ENCODE measurements around the gene USF3.

- TF ChIP-seq POLR2A (IDR thresholded peaks at IDR 0.05; ENCODE audit: borderline replicate concordance, extremely low read depth, insufficient read depth, insufficient read length) (no peak), ZNF274 (IDR thresholded peaks at IDR 0.05; ENCODE audit: low read depth, low read length) (no peak), SIN3A (IDR thresholded peaks at IDR 0.05; ENCODE audit: low read depth) (no peak), POLR2AphosphoS5 (IDR thresholded peaks at IDR 0.05; ENCODE audit: low read depth, low read length) (no peak), EZH2 (IDR thresholded peaks at IDR 0.05) (no peak), YY1 (IDR thresholded peaks at IDR 0.05; ENCODE audit: extremely low read depth, insufficient replicate concordance, low read depth, low read length) (no peak), MAX (IDR thresholded peaks at IDR 0.05) (no peak), SRF (IDR thresholded peaks at IDR 0.05; ENCODE audit: low read depth) (no peak), CEBPB (IDR thresholded peaks at IDR 0.05; ENCODE audit: low read depth) (no peak)
- TF ChIP-seq, protein P1, sequence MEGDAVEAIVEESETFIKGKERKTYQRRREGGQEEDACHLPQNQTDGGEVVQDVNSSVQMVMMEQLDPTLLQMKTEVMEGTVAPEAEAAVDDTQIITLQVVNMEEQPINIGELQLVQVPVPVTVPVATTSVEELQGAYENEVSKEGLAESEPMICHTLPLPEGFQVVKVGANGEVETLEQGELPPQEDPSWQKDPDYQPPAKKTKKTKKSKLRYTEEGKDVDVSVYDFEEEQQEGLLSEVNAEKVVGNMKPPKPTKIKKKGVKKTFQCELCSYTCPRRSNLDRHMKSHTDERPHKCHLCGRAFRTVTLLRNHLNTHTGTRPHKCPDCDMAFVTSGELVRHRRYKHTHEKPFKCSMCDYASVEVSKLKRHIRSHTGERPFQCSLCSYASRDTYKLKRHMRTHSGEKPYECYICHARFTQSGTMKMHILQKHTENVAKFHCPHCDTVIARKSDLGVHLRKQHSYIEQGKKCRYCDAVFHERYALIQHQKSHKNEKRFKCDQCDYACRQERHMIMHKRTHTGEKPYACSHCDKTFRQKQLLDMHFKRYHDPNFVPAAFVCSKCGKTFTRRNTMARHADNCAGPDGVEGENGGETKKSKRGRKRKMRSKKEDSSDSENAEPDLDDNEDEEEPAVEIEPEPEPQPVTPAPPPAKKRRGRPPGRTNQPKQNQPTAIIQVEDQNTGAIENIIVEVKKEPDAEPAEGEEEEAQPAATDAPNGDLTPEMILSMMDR (IDR thresholded peaks at IDR 0.05 in 2 of 3, conservative IDR thresholded peaks at IDR 0.05 in 1 of 3; ENCODE audit: borderline replicate concordance in 1 of 3, insufficient read depth in 1 of 3, low read depth in 2 of 3, low read length in 2 of 3) = no peak
- TF ChIP-seq, protein P2, sequence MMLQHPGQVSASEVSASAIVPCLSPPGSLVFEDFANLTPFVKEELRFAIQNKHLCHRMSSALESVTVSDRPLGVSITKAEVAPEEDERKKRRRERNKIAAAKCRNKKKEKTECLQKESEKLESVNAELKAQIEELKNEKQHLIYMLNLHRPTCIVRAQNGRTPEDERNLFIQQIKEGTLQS (IDR thresholded peaks at IDR 0.05) = no peak
- TF ChIP-seq, protein P3, sequence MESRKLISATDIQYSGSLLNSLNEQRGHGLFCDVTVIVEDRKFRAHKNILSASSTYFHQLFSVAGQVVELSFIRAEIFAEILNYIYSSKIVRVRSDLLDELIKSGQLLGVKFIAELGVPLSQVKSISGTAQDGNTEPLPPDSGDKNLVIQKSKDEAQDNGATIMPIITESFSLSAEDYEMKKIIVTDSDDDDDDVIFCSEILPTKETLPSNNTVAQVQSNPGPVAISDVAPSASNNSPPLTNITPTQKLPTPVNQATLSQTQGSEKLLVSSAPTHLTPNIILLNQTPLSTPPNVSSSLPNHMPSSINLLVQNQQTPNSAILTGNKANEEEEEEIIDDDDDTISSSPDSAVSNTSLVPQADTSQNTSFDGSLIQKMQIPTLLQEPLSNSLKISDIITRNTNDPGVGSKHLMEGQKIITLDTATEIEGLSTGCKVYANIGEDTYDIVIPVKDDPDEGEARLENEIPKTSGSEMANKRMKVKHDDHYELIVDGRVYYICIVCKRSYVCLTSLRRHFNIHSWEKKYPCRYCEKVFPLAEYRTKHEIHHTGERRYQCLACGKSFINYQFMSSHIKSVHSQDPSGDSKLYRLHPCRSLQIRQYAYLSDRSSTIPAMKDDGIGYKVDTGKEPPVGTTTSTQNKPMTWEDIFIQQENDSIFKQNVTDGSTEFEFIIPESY (IDR thresholded peaks at IDR 0.05; ENCODE audit: extremely low read depth, insufficient replicate concordance, low read length) = no peak
Measured at GRCh38 chr3:113690482-113690881, 6.0 kb downstream of the USF3 start.
